H9 (cell line): ENCODE data around the gene CKB. TPM values are rescaled to one million over a fixed set of nuclear protein-coding genes. Genes with fewer than 3 reads are reported as not detected.

Experiments used
- DNase-seq: peaks from one replicate; pipeline ENCODE4 v3.0.0-alpha.2; 2017
- H2AFZ ChIP-seq: one replicate; pipeline ENCODE4 v1.6.1; 2013; ENCODE audit warnings: mild to moderate bottlenecking, low read length, control low read depth, moderate library complexity
- H2AK5ac ChIP-seq: 2 replicates; pipeline ENCODE4 v1.6.1; 2013; ENCODE audit warnings: low read length, control low read depth, mixed read lengths; ENCODE audit not compliant: insufficient read length
- H2BK120ac ChIP-seq: one replicate; pipeline ENCODE4 v1.6.1; 2013; ENCODE audit warnings: low read depth, mild to moderate bottlenecking, low read length, control low read depth, inconsistent platforms; ENCODE audit not compliant: poor library complexity, severe bottlenecking
- H2BK12ac ChIP-seq: 2 replicates; pipeline ENCODE4 v1.6.1; 2013; ENCODE audit warnings: low read length, control low read depth, mixed read lengths, low read depth; ENCODE audit not compliant: insufficient read length
- H2BK15ac ChIP-seq: 2 replicates; pipeline ENCODE4 v1.6.1; 2013; ENCODE audit warnings: low read depth, low read length, control low read depth
- H2BK20ac ChIP-seq: one replicate; pipeline ENCODE4 v1.6.1; 2013; ENCODE audit warnings: low read depth, mild to moderate bottlenecking, low read length, control low read depth, inconsistent platforms; ENCODE audit not compliant: poor library complexity, severe bottlenecking
- H2BK5ac ChIP-seq: 2 replicates; pipeline ENCODE4 v1.6.1; 2013; ENCODE audit warnings: low read length, control low read depth, mixed read lengths; ENCODE audit not compliant: insufficient read length
- H3K14ac ChIP-seq: 2 replicates; pipeline ENCODE4 v1.6.1; 2013; ENCODE audit warnings: low read length, control low read depth; ENCODE audit not compliant: insufficient read depth
- H3K18ac ChIP-seq: 2 replicates; pipeline ENCODE4 v1.6.1; 2013; ENCODE audit warnings: low read depth, mild to moderate bottlenecking, mixed read lengths, low read length, control low read depth; ENCODE audit not compliant: insufficient read length
- H3K23ac ChIP-seq: 2 replicates; pipeline ENCODE4 v1.6.1; 2013; ENCODE audit warnings: low read length, control low read depth, mixed read lengths, low read depth; ENCODE audit not compliant: insufficient read length
- H3K23me2 ChIP-seq: 2 replicates; pipeline ENCODE4 v1.6.1; 2013; ENCODE audit warnings: low read depth, mild to moderate bottlenecking, mixed read lengths, low read length, control low read depth; ENCODE audit not compliant: insufficient read length, poor library complexity, severe bottlenecking
- H3K27ac ChIP-seq: 2 replicates; pipeline ENCODE4 v1.5.1; 2013; ENCODE audit warnings: low read length, control low read depth, mixed read lengths, low read depth; ENCODE audit not compliant: insufficient read length
- H3K27me3 ChIP-seq: 2 replicates; pipeline ENCODE4 v1.6.1; 2013; ENCODE audit warnings: low read length, control low read depth, inconsistent platforms; ENCODE audit not compliant: insufficient read depth
- H3K4ac ChIP-seq: 2 replicates; pipeline ENCODE4 v1.6.1; 2013; ENCODE audit warnings: low read depth, mild to moderate bottlenecking, control low read depth, inconsistent platforms, low read length, moderate library complexity
- H3K4me1 ChIP-seq: 2 replicates; pipeline ENCODE4 v1.6.1; 2013; ENCODE audit warnings: low read length, control low read depth, inconsistent platforms; ENCODE audit not compliant: insufficient read depth
- H3K4me2 ChIP-seq: 2 replicates; pipeline ENCODE4 v1.6.1; 2013; ENCODE audit warnings: low read length, control low read depth, mixed read lengths; ENCODE audit not compliant: insufficient read length, insufficient read depth
- H3K56ac ChIP-seq: 2 replicates; pipeline ENCODE4 v1.6.1; 2013; ENCODE audit warnings: low read depth, mild to moderate bottlenecking, mixed read lengths, low read length, control low read depth; ENCODE audit not compliant: insufficient read length
- H3K79me1 ChIP-seq: 2 replicates; pipeline ENCODE4 v1.6.1; 2013; ENCODE audit warnings: low read depth, mild to moderate bottlenecking, moderate library complexity, low read length, control low read depth, inconsistent platforms; ENCODE audit not compliant: insufficient read depth, poor library complexity, severe bottlenecking
- H3K79me2 ChIP-seq: 2 replicates; pipeline ENCODE4 v1.6.1; 2013; ENCODE audit warnings: low read length, control low read depth, inconsistent platforms; ENCODE audit not compliant: insufficient read depth
- H3K9ac ChIP-seq: 2 replicates; pipeline ENCODE4 v1.6.1; 2013; ENCODE audit warnings: low read length, control low read depth, mixed read lengths; ENCODE audit not compliant: insufficient read length; ENCODE audit errors: extremely low read depth
- H3K9me3 ChIP-seq: one replicate; pipeline ENCODE4 v1.6.1; 2013; ENCODE audit warnings: low read depth, low read length, inconsistent platforms; ENCODE audit not compliant: control insufficient read depth
- H3T11ph ChIP-seq: one replicate; pipeline ENCODE4 v1.6.1; 2013; ENCODE audit warnings: mild to moderate bottlenecking, low read length, control low read depth, inconsistent platforms
- H4K20me1 ChIP-seq: one replicate; pipeline ENCODE4 v1.6.1; 2013; ENCODE audit not compliant: control insufficient read depth, insufficient read length, insufficient read depth
- H4K5ac ChIP-seq: 2 replicates; pipeline ENCODE4 v1.6.1; 2013; ENCODE audit warnings: low read depth, mild to moderate bottlenecking, mixed read lengths, low read length, control low read depth; ENCODE audit not compliant: insufficient read length
- H4K8ac ChIP-seq: replicated peaks from 2 replicates; pipeline ENCODE4 v1.6.1; 2013; ENCODE audit warnings: low read length, control low read depth, mixed read lengths, low read depth; ENCODE audit not compliant: insufficient read length
- H4K91ac ChIP-seq: 2 replicates; pipeline ENCODE4 v1.6.1; 2013; ENCODE audit warnings: low read depth, mild to moderate bottlenecking, moderate library complexity, mixed read lengths, low read length, control low read depth; ENCODE audit not compliant: insufficient read length
- H3K27ac Mint-ChIP-seq, 3 experiments: 2 replicates in 2 of 3; 3 replicates in 1 of 3; pipeline ENCODE4 v1.8.0; 2020 to 2021; ENCODE audit warnings: mixed read lengths in 3 of 3, mild to moderate bottlenecking in 1 of 3, moderate library complexity in 1 of 3
- H3K27me3 Mint-ChIP-seq: 2 replicates; pipeline ENCODE4 v1.8.0; 2021; ENCODE audit warnings: low read depth, mild to moderate bottlenecking, moderate library complexity, mixed read lengths
- H3K36me3 Mint-ChIP-seq, 3 experiments: 2 replicates in 2 of 3; 3 replicates in 1 of 3; pipeline ENCODE4 v1.8.0; 2020 to 2021; ENCODE audit warnings: low read depth in 3 of 3, mixed read lengths in 3 of 3; ENCODE audit not compliant: insufficient read depth in 1 of 3
- H3K4me1 Mint-ChIP-seq, 2 experiments: 2 replicates each; pipeline ENCODE4 v1.8.0; 2020; ENCODE audit warnings: mixed read lengths in 2 of 2
- H3K4me3 Mint-ChIP-seq, 2 experiments: 2 replicates in 1 of 2; 3 replicates in 1 of 2; pipeline ENCODE4 v1.8.0; 2020 to 2021; ENCODE audit warnings: mild to moderate bottlenecking in 2 of 2, mixed read lengths in 2 of 2, moderate library complexity in 1 of 2
- H3K9me3 Mint-ChIP-seq, 2 experiments: 2 replicates in 1 of 2; 3 replicates in 1 of 2; pipeline ENCODE4 v1.8.0; 2020; ENCODE audit warnings: mild to moderate bottlenecking in 2 of 2, mixed read lengths in 2 of 2, moderate library complexity in 1 of 2
- WGBS: extraction: QIAGEN DNeasy Blood & Tissue Kit; methylation state at CpG from one replicate; pipeline ENCODE4 v1.1.7; 2013; ENCODE audit warnings: missing lambda C conversion rate, low lambda C conversion rate, mixed read lengths; ENCODE audit not compliant: insufficient read length; ENCODE audit errors: extremely low coverage; 5-methylcytosine and 5-hydroxymethylcytosine counted together
- total RNA-seq: library from RNA; stranded (reverse); gene quantifications from 2 replicates; pipeline ENCODE4 v1.2.1, GENCODE V29; 2021
- TF ChIP-seq, protein P1 (sequence below): fragments of 200-600 bp; sonication (generic); conservative IDR thresholded peaks from 3 replicates; pipeline ENCODE4 v1.8.0; 2021; ENCODE audit warnings: antibody characterized with exemption, mild to moderate bottlenecking

CKB gene
- total RNA-seq, 1 experiment from 2014 or later = 517 TPM

- Mint-ChIP-seq H3K36me3 (peaks cover 9 to 15% (median 13%) of the 10 kb centered on the region in 3 experiments), H3K27me3 (peaks cover 4% of the 10 kb centered on the region), H3K4me3 (peak overlapping the region in 1 of 2 experiments; percentile 66; a peak in 3 of 5 replicates), H3K27ac (peak overlapping the region in 1 of 3 experiments; percentile 91; a peak in 1 of 7 replicates), H3K4me1 (peaks cover 15 to 32% of the 10 kb centered on the region in 2 experiments), H3K9me3 (peaks cover under 1% of the 10 kb centered on the region in 2 experiments; a peak in 2 of 5 replicates)
- H2BK20ac ChIP-seq = no peak overlapping the region
- no peak overlapping the region for H3K56ac ChIP-seq
- peaks cover 3% of the 10 kb centered on the region for H4K20me1 ChIP-seq
- no peak overlapping the region for H2BK5ac ChIP-seq
- no peak overlapping the region for H3K14ac ChIP-seq
- H3K27me3 ChIP-seq = peaks cover 3% of the 10 kb centered on the region; the same call in 1 of the 2 replicates
- no peak overlapping the region for H4K91ac ChIP-seq
- H3K27ac ChIP-seq = no peak overlapping the region
- H4K5ac ChIP-seq = no peak overlapping the region
- H3K9ac ChIP-seq = no peak overlapping the region
- no peaks in the 10 kb centered on the region for H3K79me1 ChIP-seq
- peaks cover 12% of the 10 kb centered on the region for H3K23me2 ChIP-seq
- peak; percentile 84 for DNase-seq
- no peak overlapping the region for H3K23ac ChIP-seq
- no peak overlapping the region for H3K18ac ChIP-seq
- no peak overlapping the region for H2BK12ac ChIP-seq
- H2AFZ ChIP-seq = no peak overlapping the region
- H2BK120ac ChIP-seq = no peak overlapping the region
- no peaks in the 10 kb centered on the region for H3K4me1 ChIP-seq
- no peak overlapping the region for H3K4me2 ChIP-seq
- H3T11ph ChIP-seq = no peak overlapping the region
- H2AK5ac ChIP-seq = no peak overlapping the region
- TF ChIP-seq, protein P1, sequence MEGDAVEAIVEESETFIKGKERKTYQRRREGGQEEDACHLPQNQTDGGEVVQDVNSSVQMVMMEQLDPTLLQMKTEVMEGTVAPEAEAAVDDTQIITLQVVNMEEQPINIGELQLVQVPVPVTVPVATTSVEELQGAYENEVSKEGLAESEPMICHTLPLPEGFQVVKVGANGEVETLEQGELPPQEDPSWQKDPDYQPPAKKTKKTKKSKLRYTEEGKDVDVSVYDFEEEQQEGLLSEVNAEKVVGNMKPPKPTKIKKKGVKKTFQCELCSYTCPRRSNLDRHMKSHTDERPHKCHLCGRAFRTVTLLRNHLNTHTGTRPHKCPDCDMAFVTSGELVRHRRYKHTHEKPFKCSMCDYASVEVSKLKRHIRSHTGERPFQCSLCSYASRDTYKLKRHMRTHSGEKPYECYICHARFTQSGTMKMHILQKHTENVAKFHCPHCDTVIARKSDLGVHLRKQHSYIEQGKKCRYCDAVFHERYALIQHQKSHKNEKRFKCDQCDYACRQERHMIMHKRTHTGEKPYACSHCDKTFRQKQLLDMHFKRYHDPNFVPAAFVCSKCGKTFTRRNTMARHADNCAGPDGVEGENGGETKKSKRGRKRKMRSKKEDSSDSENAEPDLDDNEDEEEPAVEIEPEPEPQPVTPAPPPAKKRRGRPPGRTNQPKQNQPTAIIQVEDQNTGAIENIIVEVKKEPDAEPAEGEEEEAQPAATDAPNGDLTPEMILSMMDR = peak; percentile 96
- WGBS = no CpG with 5 or more reads among the region's 9 CpGs
- H2BK15ac ChIP-seq = no peak overlapping the region
- H4K8ac ChIP-seq = no peak overlapping the region
- H3K4ac ChIP-seq = no peak overlapping the region
- H3K9me3 ChIP-seq = no peaks in the 10 kb centered on the region
- no peaks in the 10 kb centered on the region for H3K79me2 ChIP-seq
These were observed 4.1 kb downstream of the CKB start for GRCh38 chr14:103518422-103519042.
